ENCODE measurements around the gene LPO.
A peak's percentile ranks its signal among the peaks of the same experiment; 100 is the strongest.

Gene LPO

DNA sequence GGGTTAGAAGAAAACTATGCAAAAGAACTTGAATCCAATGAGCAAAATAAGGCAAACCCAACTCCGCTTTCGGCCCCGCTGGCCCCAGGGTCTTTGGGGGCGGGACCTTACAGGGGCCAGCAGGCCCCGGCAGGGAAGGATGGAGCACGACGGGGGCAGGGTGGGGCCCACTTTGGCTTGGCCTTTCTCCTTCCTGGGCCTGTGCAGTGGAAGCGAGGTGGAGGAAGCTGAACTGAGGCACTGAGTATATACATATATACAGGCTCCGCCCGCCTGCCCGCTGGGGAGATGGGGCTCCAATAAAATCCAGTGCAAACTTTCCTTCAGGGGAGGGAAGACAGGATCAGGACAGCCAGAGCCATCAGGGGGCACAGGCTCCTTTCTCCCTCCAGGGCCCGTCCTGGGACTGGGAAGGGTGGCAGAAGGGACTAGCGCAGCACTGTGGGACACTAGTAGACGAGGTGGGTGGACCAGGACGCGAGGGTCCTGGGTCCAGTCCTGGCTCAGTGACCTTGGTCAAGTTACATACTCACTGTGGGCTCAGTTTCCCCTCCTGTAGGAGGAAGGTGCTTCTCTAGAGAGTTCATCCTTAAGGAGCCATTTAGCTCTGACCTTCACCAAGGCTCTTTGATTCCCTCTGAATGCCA is 63.2 kb downstream of the LPO start:
- DNase-seq (ENCODE audit: low spot score): no peak
- no peak for TF ChIP-seq CTCF (IDR thresholded peaks at IDR 0.05; ENCODE audit: extremely low read depth, missing control alignments)

- TF ChIP-seq CTCF (IDR thresholded peaks at IDR 0.05; ENCODE audit: extremely low read depth, missing control alignments): no peak
- no peak for DNase-seq (ENCODE audit: low spot score)
Observed at GRCh38 chr17:58302171-58302918, 64.0 kb downstream of the LPO start.

DNA sequence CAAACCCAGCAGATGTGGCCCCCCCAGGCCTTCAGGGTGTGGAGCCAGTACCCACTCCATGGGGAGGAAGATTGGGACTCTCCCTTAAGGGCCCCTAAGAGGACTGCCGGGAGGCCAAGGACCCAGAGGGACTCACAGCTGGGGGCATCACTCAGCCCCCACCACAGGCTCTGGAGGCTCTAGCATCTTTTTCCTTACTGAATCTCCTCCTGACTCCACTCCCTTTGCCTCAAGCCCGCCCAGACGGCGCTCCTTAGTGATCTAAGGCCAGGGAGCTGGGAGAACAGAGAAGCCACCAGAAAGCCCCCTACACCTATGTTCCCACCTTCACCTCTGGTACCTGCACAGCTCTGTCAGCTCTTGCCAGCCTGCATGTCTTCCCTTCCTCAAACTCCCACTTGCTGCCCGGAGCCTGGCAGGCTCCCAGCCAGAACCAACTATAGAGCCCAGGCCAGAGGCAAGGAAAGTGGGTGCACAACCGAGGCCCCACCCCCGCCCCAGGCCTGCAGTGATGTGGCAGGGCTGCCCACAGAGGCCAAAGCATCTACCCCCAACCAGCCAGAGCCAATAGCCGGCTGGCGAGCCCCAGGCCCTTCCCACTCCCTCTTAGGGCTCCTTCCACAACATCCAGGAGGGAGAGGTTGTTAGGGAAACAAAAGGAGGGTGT is 64.7 kb downstream of the LPO start:
- DNase-seq (ENCODE audit: low spot score): no peak

DNA sequence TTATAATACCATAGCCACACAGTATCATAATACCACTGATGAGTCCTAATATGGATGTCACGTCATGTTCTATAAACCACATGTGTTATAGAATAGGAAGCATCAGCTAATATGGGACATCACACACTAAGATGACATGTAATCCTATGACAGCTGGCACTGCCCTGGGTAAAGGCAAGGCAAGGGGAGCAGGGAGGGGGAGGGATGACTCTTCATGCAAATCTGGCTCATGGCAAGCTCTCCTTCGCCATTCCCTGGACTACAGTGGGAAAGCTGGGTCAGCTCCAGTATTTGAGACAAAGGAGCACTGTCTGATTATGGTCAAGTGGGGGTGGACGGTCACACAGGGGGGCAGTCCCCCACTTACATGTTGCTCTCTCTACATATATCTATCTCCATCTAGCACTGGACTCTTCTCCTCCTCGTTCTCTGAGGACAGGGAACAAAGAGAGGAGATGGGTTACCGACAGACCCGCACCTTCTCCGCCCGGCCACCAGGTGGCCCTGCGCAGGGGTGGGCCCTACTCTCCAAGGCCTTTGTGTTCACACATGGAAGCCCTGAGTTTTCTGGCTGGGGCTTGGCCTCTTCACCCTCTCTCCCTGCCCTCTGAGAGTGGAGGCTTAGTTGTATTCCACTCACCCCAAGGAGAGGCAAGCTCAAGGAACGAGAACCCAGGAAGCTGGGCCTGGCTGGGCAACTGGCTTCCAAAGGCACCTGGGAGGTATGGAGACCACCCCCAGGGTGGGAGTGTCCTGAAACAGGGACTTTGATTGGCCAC is 65.8 kb downstream of the LPO start:
- DNase-seq (ENCODE audit: low spot score): peak; percentile 91

More for the DNA sequence above, 64.7 kb downstream of the LPO start:
- TF ChIP-seq CTCF (IDR thresholded peaks at IDR 0.05; ENCODE audit: extremely low read depth, missing control alignments): no peak

DNA sequence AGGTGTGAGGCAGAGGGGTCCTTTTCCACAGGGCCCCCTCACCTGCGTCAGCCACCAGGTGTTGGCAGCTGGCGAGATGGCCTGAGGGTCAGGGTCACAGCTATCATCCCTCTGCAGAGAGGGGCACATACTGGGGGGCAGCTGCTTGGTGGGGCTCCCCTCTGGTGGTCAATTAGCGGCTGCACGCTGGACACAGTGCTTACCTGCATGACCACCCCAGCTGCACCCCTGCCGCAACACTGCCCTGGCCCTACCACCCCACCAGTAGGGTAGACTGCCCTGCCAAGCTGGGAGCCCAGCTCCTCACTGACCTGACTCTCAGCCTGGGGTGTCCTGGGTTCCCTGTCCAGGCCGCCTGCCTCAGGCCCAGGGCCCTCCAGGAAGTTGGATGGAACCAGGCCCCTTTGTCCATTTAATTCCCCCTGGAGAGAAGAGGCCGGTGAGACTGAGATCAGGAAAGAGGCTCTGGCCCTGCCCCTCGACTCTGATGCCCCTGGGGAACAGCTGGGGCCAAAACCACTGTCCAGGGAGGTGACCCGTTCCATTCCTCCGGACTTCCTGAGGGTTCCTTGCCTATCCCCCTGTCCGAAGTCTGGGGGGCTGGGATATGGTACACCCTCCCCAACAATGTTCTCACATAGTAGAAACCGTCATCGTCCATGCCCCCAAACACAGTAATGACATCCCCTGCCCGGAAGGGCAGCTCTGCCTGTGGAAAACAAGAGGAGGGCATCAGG is 66.5 kb downstream of the LPO start:
- no peak for DNase-seq (ENCODE audit: low spot score)
- no peak for TF ChIP-seq CTCF (IDR thresholded peaks at IDR 0.05; ENCODE audit: extremely low read depth, missing control alignments)

More for the DNA sequence above, 65.8 kb downstream of the LPO start:
- peak; percentile 70 for TF ChIP-seq CTCF (IDR thresholded peaks at IDR 0.05; ENCODE audit: extremely low read depth, missing control alignments)

DNA sequence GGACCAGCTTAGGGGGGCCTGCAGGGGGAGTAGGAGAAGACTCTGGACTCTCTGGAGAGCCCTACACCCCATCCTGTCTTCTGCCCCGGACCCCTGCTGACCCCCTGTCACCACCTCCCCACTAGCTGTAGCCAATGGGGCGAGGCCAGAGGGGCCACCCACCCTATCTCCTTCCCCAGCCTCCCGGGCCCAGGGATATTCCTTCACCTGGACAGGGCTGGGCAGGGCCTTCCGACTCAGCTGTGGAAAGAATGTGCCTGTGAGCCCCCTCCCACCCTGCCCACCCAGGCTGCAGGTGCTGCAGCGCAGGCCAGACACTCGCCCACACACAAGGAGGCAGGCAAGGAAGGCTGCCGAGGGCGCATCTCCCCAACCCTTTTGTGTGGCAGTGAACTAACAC is 67.2 kb downstream of the LPO start:
- TF ChIP-seq CTCF (IDR thresholded peaks at IDR 0.05; ENCODE audit: extremely low read depth, missing control alignments): no peak
- DNase-seq (ENCODE audit: low spot score): no peak
